SK-N-SH (cell line): ENCODE measurements around the gene MOB1B.

Source experiments
- ELF1 ChIP-seq: IDR thresholded peaks from 2 replicates; pipeline ENCODE4 v1.4.0; 2012
- EP300 ChIP-seq, 2 experiments: IDR thresholded peaks; 2 replicates each; pipeline versions ENCODE4 v1.4.0 to v1.6.1; 2012; ENCODE audit warnings: borderline replicate concordance in 1 of 2, low read depth in 1 of 2, low read length in 1 of 2
- RAD21 ChIP-seq: IDR thresholded peaks from 2 replicates; pipeline ENCODE4 v1.6.1; 2012; ENCODE audit warnings: mild to moderate bottlenecking, low read length
- REST ChIP-seq: IDR thresholded peaks from 2 replicates; pipeline ENCODE4 v1.6.1; 2012; ENCODE audit warnings: mild to moderate bottlenecking, low read depth, low read length, moderate library complexity
- TAF1 ChIP-seq: IDR thresholded peaks from 2 replicates; pipeline ENCODE4 v1.6.1; 2012; ENCODE audit warnings: low read depth, mild to moderate bottlenecking, low read length, moderate library complexity, borderline replicate concordance

DNA sequence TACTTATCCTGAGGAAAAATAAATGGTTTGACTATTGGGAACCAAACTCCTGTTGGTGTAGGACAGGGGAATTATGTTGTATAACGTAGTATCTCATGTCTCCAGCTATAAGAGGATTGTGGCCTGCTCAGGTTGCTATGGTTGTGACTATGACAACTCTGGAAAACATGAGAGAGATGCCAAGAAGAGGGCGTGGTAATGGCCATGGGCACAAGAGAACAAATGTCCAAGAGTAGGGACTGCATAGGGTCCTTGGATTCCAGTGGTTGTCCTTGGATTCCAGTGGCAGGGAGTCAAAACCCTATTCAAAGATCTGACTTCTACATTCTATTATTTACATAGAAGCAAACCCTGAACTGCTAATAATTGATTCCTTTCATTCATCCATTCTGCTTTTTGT lies 6.8 kb upstream of the MOB1B start:
- TF ChIP-seq ELF1 (no peak), TAF1 (no peak), EP300 (IDR thresholded peaks at IDR 0.05; ENCODE audit: borderline replicate concordance in 1 of 2, low read depth in 1 of 2, low read length in 1 of 2) (no peak), REST (no peak), RAD21 (no peak)
